ENCODE measurements around the gene CDC7. TPM values are rescaled to one million over a fixed set of nuclear protein-coding genes. Genes with fewer than 3 reads are reported as not detected.

CDC7 gene
- total RNA-seq, 1 experiment from 2014 or later = 41.6 TPM

GRCh38 chr1:91454136-91454535 lies 46.5 kb upstream of the CDC7 start:
- no peak overlapping the region for H4K91ac ChIP-seq (ENCODE audit: insufficient read length, low read depth, low read length)
- no peak overlapping the region for H3K4me2 ChIP-seq (ENCODE audit: insufficient read depth, insufficient read length, low read length)
- no peak overlapping the region for H3K23ac ChIP-seq (ENCODE audit: insufficient read length, low read depth, low read length)
- H3K9ac ChIP-seq (ENCODE audit: extremely low read depth, insufficient read length, low read length) = no peak overlapping the region
- no peaks in the 10 kb centered on the region for H3K4me1 ChIP-seq (ENCODE audit: insufficient read depth, low read length)
- H2BK15ac ChIP-seq (ENCODE audit: low read depth, low read length) = no peak overlapping the region
- H3K4me1 Mint-ChIP-seq = no peaks in the 10 kb centered on the region
- no peaks in the 10 kb centered on the region for H4K20me1 ChIP-seq (ENCODE audit: control insufficient read depth, insufficient read depth, insufficient read length)
- no peaks in the 10 kb centered on the region for H3K79me1 ChIP-seq (ENCODE audit: insufficient read depth, low read depth, low read length, poor library complexity, severe bottlenecking)
- H4K8ac ChIP-seq (replicated peaks; ENCODE audit: insufficient read length, low read depth, low read length) = no peak overlapping the region
- H3K4me3 Mint-ChIP-seq = no peak overlapping the region
- no CpG with 5 or more reads among the region's 2 CpGs for whole genome bisulfite sequencing (ENCODE audit: extremely low coverage, insufficient read length, low lambda C conversion rate)
- no peak overlapping the region for H2BK5ac ChIP-seq (ENCODE audit: insufficient read length, low read length)
- no peaks in the 10 kb centered on the region for H3K9me3 Mint-ChIP-seq
- H2AK5ac ChIP-seq (ENCODE audit: insufficient read length, low read length) = no peak overlapping the region
- no peak overlapping the region for H2BK120ac ChIP-seq (ENCODE audit: low read depth, low read length, poor library complexity, severe bottlenecking)
- H3K18ac ChIP-seq (ENCODE audit: insufficient read length, low read depth, low read length) = no peak overlapping the region
- no peak overlapping the region for H3K56ac ChIP-seq (ENCODE audit: insufficient read length, low read depth, low read length)
- no peak overlapping the region for H2AFZ ChIP-seq (ENCODE audit: low read length)
- no peak overlapping the region for H2BK20ac ChIP-seq (ENCODE audit: low read depth, low read length, poor library complexity, severe bottlenecking)
- TF ChIP-seq, protein P1, sequence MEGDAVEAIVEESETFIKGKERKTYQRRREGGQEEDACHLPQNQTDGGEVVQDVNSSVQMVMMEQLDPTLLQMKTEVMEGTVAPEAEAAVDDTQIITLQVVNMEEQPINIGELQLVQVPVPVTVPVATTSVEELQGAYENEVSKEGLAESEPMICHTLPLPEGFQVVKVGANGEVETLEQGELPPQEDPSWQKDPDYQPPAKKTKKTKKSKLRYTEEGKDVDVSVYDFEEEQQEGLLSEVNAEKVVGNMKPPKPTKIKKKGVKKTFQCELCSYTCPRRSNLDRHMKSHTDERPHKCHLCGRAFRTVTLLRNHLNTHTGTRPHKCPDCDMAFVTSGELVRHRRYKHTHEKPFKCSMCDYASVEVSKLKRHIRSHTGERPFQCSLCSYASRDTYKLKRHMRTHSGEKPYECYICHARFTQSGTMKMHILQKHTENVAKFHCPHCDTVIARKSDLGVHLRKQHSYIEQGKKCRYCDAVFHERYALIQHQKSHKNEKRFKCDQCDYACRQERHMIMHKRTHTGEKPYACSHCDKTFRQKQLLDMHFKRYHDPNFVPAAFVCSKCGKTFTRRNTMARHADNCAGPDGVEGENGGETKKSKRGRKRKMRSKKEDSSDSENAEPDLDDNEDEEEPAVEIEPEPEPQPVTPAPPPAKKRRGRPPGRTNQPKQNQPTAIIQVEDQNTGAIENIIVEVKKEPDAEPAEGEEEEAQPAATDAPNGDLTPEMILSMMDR (conservative IDR thresholded peaks at IDR 0.05) = no peak
- H3K14ac ChIP-seq (ENCODE audit: insufficient read depth, low read length) = no peak overlapping the region
- H3K4ac ChIP-seq (ENCODE audit: low read depth, low read length) = no peak overlapping the region
- no peaks in the 10 kb centered on the region for H3K9me3 ChIP-seq (ENCODE audit: control insufficient read depth, low read depth, low read length)
- H3K23me2 ChIP-seq (ENCODE audit: insufficient read length, low read depth, low read length, poor library complexity, severe bottlenecking) = no peaks in the 10 kb centered on the region
- H3K36me3 Mint-ChIP-seq (ENCODE audit: insufficient read depth in 1 of 3, low read depth in 3 of 3) = no peaks in the 10 kb centered on the region
- no peaks in the 10 kb centered on the region for H3K79me2 ChIP-seq (ENCODE audit: insufficient read depth, low read length)
- no peak for DNase-seq
- no peak overlapping the region for H4K5ac ChIP-seq (ENCODE audit: insufficient read length, low read depth, low read length)
- no peaks in the 10 kb centered on the region for H3K27me3 ChIP-seq (ENCODE audit: insufficient read depth, low read length)
- H3K27ac ChIP-seq (ENCODE audit: insufficient read length, low read depth, low read length) = no peak overlapping the region
- H3T11ph ChIP-seq (ENCODE audit: low read length) = no peak overlapping the region
- no peak overlapping the region for H3K27ac Mint-ChIP-seq
- H2BK12ac ChIP-seq (ENCODE audit: insufficient read length, low read depth, low read length) = no peak overlapping the region
- H3K27me3 Mint-ChIP-seq (ENCODE audit: low read depth) = no peaks in the 10 kb centered on the region
